H1 (cell line): ENCODE data around the gene CPEB3. TPM values are rescaled to one million over a fixed set of nuclear protein-coding genes. Genes with fewer than 3 reads are reported as not detected.

Experiments used
- ATF3 ChIP-seq: IDR thresholded peaks from 2 replicates; pipeline ENCODE4 v1.6.1; 2011; ENCODE audit warnings: low read depth, mild to moderate bottlenecking, low read length; ENCODE audit not compliant: insufficient read depth
- BCL11A ChIP-seq, 2 experiments: IDR thresholded peaks; one replicate each; pipeline ENCODE4 v1.6.1; 2011; ENCODE audit warnings: low read depth in 2 of 2, low read length in 2 of 2, mild to moderate bottlenecking in 2 of 2
- BRCA1 ChIP-seq: IDR thresholded peaks from 2 replicates; pipeline ENCODE4 v1.6.1; 2012; ENCODE audit warnings: low read depth, low read length, improper control_type of control experiment
- CHD7 ChIP-seq: fragments of 300-600 bp; sonication (generic); IDR thresholded peaks from 2 replicates; pipeline ENCODE4 v1.7.1; 2012; ENCODE audit warnings: low read length, moderate library complexity, mild to moderate bottlenecking, inconsistent platforms; ENCODE audit not compliant: insufficient replicate concordance
- CREB1 ChIP-seq: IDR thresholded peaks from 2 replicates; pipeline ENCODE4 v1.6.1; 2012; ENCODE audit warnings: inconsistent platforms
- RNF2 ChIP-seq: fragments of 200-900, 300-1000 bp; sonication (generic); IDR thresholded peaks from 2 replicates; pipeline ENCODE4 v1.7.1; 2016; ENCODE audit warnings: borderline replicate concordance, low read depth, mild to moderate bottlenecking, antibody characterized with exemption, low read length; ENCODE audit not compliant: poor library complexity, severe bottlenecking; ENCODE audit errors: missing control alignments
- SUZ12 ChIP-seq: fragments of 200-600 bp; sonication (generic); IDR thresholded peaks from 2 replicates; pipeline ENCODE4 v1.6.1; 2012; ENCODE audit warnings: mild to moderate bottlenecking, inconsistent platforms, low read length, moderate library complexity, mixed read lengths
- TAF7 ChIP-seq: optimal IDR thresholded peaks from 2 replicates; pipeline ENCODE3; 2011; ENCODE audit warnings: low read depth, mild to moderate bottlenecking, inconsistent platforms, low read length, moderate library complexity, borderline replicate concordance
- TEAD4 ChIP-seq: IDR thresholded peaks from 2 replicates; pipeline ENCODE4 v1.6.1; 2012; ENCODE audit warnings: low read depth, low read length, inconsistent platforms, mixed read lengths
- USF2 ChIP-seq: IDR thresholded peaks from 2 replicates; pipeline ENCODE4 v1.6.1; 2011; ENCODE audit warnings: low read length, improper control_type of control experiment
- polyA plus RNA-seq, 7 experiments: library from polyadenylated mRNA; depleted of rRNA in 3 of 7; stranded (reverse) in 5 of 7; unstranded in 2 of 7; fragments of >200 nt in 5 of 7; fragments of 200-250 nt in 2 of 7; gene quantifications; 1 replicate in 5 of 7; 2 replicates in 1 of 7; 4 replicates in 1 of 7; pipeline versions ENCODE4 v1.2.1 to v1.2.3, GENCODE V29; 2011 to 2013; ENCODE audit warnings: missing spikeins in 2 of 7, mixed read lengths in 2 of 7
- total RNA-seq: library from RNA; stranded (reverse); fragmentation: NEBNext Ultra II Directional; extraction: Animal tissue kit (Norgen Biotek cat#: 25700); gene quantifications from 2 replicates; pipeline ENCODE4 v1.2.1, GENCODE V29; 2021

Gene CPEB3
- total and polyA plus RNA-seq, 2 of the 8 experiments (the other 6 are each of a cell fraction or from before 2014, with no cell fraction given) = 0.39 to 1.7 TPM

- TF ChIP-seq CHD7 (no peak), CREB1 (no peak), TAF7 (no peak), BRCA1 (no peak), BCL11A (IDR thresholded peaks at IDR 0.05; ENCODE audit: low read depth in 2 of 2, low read length in 2 of 2) (no peak), TEAD4 (no peak), RNF2 (no peak), SUZ12 (no peak), USF2 (no peak), ATF3 (no peak)
Measured at GRCh38 chr10:92149261-92149660, 141.6 kb downstream of the CPEB3 start (continued).
